HEK293T (cell line): Measurements from ENCODE around the gene BASP1.

Experiments
- CTCF ChIA-PET: fragments of 350-600 bp; formaldehyde crosslinking; extraction: SDS; loops from one replicate; lab custom pipeline; 2021; ENCODE audit warnings: antibody characterized with exemption, inconsistent platforms; lab: Yijun Ruan, JAX
- POLR2A ChIA-PET: fragments of 350-600 bp; formaldehyde crosslinking; extraction: SDS; loops from one replicate; lab custom pipeline; 2020; ENCODE audit warnings: antibody characterized with exemption, inconsistent platforms; lab: Yijun Ruan, JAX
- DNase-seq: peaks from one replicate; pipeline ENCODE4 v3.0.0; 2012; ENCODE audit warnings: mixed read lengths; ENCODE audit errors: extremely low spot score
- ARNT ChIP-seq: fragments of 450-650 bp; IDR thresholded peaks from 2 replicates; pipeline ENCODE4 v1.6.1; 2017; ENCODE audit warnings: mild to moderate bottlenecking
- BHLHE40 ChIP-seq: fragments of 450-650 bp; IDR thresholded peaks from 2 replicates; pipeline ENCODE4 v1.6.1; 2016; ENCODE audit warnings: mild to moderate bottlenecking, moderate library complexity, borderline replicate concordance
- CTBP1 ChIP-seq: fragments of 450-650 bp; IDR thresholded peaks from 2 replicates; pipeline ENCODE4 v1.6.1; 2016; ENCODE audit warnings: borderline replicate concordance
- ELF4 ChIP-seq: fragments of 450-650 bp; IDR thresholded peaks from 2 replicates; pipeline ENCODE4 v1.6.1; 2017; ENCODE audit warnings: antibody characterized with exemption
- FOXA1 ChIP-seq: fragments of 450-650 bp; IDR thresholded peaks from 2 replicates; pipeline ENCODE4 v1.6.1; 2016; ENCODE audit warnings: mild to moderate bottlenecking
- FOXK2 ChIP-seq: fragments of 450-650 bp; IDR thresholded peaks from 2 replicates; pipeline ENCODE4 v1.6.1; 2016; ENCODE audit warnings: mild to moderate bottlenecking
- FOXM1 ChIP-seq: fragments of 450-650 bp; IDR thresholded peaks from 2 replicates; pipeline ENCODE4 v1.6.1; 2017; ENCODE audit warnings: mild to moderate bottlenecking, borderline replicate concordance
- HDGF ChIP-seq: fragments of 450-650 bp; IDR thresholded peaks from 2 replicates; pipeline ENCODE4 v1.6.1; 2017; ENCODE audit warnings: antibody characterized with exemption, borderline replicate concordance
- L3MBTL2 ChIP-seq: fragments of 450-650 bp; conservative IDR thresholded peaks from 2 replicates; pipeline ENCODE4 v1.6.1; 2016; ENCODE audit warnings: mild to moderate bottlenecking
- LEF1 ChIP-seq: fragments of 450-650 bp; IDR thresholded peaks from 2 replicates; pipeline ENCODE4 v1.6.1; 2017; ENCODE audit warnings: mild to moderate bottlenecking, borderline replicate concordance
- NFRKB ChIP-seq: fragments of 450-650 bp; IDR thresholded peaks from 2 replicates; pipeline ENCODE4 v1.6.1; 2016; ENCODE audit warnings: mild to moderate bottlenecking, moderate library complexity
- SP1 ChIP-seq: fragments of 450-650 bp; IDR thresholded peaks from 2 replicates; pipeline ENCODE4 v1.6.1; 2017
- SUZ12 ChIP-seq: fragments of 450-650 bp; IDR thresholded peaks from 2 replicates; pipeline ENCODE4 v1.6.1; 2016; ENCODE audit warnings: mild to moderate bottlenecking
- TARDBP ChIP-seq: fragments of 450-650 bp; IDR thresholded peaks from 2 replicates; pipeline ENCODE4 v1.6.1; 2016
- ZNF384 ChIP-seq: fragments of 450-650 bp; IDR thresholded peaks from 2 replicates; pipeline ENCODE4 v1.6.1; 2016
- TF ChIP-seq, protein P1 (sequence below): fragments of 450-650 bp; IDR thresholded peaks from 2 replicates; pipeline ENCODE4 v1.6.1; 2016

Gene BASP1

DNA sequence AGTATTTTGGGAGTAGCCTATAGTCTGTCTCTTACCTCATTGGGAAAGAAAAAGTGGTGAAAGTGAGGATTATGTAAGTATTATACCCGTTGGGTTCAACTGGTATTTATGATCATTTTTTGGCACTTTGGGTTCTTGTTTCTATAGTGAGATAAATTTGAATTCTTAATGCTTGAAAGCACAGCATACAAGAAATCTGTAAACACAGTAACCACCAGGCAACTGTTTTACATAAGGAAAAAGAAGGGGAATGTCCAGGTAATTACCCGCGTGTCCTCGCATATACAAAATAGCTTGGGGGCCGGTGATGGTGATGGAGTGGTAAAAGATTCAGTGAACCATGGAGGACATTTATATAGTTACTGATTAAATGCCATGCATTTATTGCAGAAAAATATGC, 60.5 kb downstream of the BASP1 start:
- ChIA-PET POLR2A (no interaction called here), CTCF (no interaction called here)
- DNase-seq, result no peak

DNA sequence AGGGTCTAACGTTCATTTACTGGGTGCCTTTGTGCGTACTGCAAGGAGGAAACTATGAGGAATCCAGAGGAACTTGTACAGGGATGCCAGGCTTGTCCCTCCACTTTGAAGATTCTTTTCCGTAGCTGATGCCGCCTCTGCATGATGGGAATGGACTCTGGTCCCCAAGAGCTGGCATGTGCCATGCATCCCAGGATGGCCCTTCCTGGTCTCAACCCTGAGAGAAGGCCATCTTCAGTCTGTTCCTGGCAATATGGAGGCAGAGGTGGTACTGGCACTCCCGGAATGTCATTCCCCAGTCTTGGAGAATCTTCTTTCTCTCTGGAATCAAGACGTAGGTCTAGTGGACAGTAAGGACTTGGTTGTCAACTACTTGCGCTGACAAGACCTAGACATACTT, 61.5 kb downstream of the BASP1 start:
- TF ChIP-seq BHLHE40 (no peak), TARDBP (no peak), NFRKB (no peak), SUZ12 (no peak), FOXK2 (no peak), FOXM1 (no peak), ARNT (no peak), HDGF (no peak), FOXA1 (no peak), SP1 (no peak), CTBP1 (no peak), ZNF384 (no peak), L3MBTL2 (no peak)
- TF ChIP-seq, protein P1, sequence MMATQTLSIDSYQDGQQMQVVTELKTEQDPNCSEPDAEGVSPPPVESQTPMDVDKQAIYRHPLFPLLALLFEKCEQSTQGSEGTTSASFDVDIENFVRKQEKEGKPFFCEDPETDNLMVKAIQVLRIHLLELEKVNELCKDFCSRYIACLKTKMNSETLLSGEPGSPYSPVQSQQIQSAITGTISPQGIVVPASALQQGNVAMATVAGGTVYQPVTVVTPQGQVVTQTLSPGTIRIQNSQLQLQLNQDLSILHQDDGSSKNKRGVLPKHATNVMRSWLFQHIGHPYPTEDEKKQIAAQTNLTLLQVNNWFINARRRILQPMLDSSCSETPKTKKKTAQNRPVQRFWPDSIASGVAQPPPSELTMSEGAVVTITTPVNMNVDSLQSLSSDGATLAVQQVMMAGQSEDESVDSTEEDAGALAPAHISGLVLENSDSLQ, result no peak
- no peak for DNase-seq
- CTCF ChIA-PET, result interaction anchor here (1.1 kb wide), 1 partner anchor 10 kb away, joined by 3 read pairs; no protein-coding TSS in a partner anchor
- POLR2A ChIA-PET, result no interaction called here

More for the DNA sequence above, 60.5 kb downstream of the BASP1 start:
- TF ChIP-seq BHLHE40, result no peak
- no peak for TF ChIP-seq ELF4
- no peak for TF ChIP-seq ZNF384
- TF ChIP-seq CTBP1, result no peak
- no peak for TF ChIP-seq FOXM1
- no peak for TF ChIP-seq LEF1
- TF ChIP-seq L3MBTL2, result no peak
- TF ChIP-seq ARNT, result no peak
- TF ChIP-seq SUZ12, result no peak

DNA sequence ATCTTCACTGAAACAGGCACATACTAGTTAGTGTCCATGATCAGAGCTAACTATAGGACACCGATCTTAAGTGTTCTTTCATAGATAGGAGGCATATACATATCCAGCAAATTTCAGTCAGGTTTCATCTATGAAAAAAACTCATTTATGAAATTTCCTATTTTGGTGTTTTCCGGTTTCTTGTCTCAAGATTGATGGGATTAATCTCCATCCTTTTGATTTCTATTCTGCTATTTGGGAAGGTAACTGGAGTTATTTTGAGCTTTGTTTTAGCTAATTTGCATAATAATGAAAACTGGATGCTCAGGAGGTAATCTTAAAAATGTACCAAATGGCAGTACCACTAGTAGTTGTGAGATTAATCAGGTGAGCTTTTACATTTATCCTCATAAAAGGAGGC, 62.1 kb downstream of the BASP1 start:
- ChIA-PET CTCF (interaction anchor here (1.1 kb wide), 1 partner anchor 11 kb away, joined by 3 read pairs; no protein-coding TSS in a partner anchor), POLR2A (no interaction called here)
- DNase-seq, result no peak
- TF ChIP-seq ELF4, result no peak
- TF ChIP-seq TARDBP, result no peak
- TF ChIP-seq FOXK2, result no peak
- TF ChIP-seq NFRKB, result no peak
- no peak for TF ChIP-seq ZNF384
- TF ChIP-seq SUZ12, result no peak
- no peak for TF ChIP-seq LEF1
- TF ChIP-seq, protein P1, result no peak
- TF ChIP-seq L3MBTL2, result no peak
- no peak for TF ChIP-seq ARNT
- TF ChIP-seq HDGF, result no peak
- TF ChIP-seq SP1, result no peak

DNA sequence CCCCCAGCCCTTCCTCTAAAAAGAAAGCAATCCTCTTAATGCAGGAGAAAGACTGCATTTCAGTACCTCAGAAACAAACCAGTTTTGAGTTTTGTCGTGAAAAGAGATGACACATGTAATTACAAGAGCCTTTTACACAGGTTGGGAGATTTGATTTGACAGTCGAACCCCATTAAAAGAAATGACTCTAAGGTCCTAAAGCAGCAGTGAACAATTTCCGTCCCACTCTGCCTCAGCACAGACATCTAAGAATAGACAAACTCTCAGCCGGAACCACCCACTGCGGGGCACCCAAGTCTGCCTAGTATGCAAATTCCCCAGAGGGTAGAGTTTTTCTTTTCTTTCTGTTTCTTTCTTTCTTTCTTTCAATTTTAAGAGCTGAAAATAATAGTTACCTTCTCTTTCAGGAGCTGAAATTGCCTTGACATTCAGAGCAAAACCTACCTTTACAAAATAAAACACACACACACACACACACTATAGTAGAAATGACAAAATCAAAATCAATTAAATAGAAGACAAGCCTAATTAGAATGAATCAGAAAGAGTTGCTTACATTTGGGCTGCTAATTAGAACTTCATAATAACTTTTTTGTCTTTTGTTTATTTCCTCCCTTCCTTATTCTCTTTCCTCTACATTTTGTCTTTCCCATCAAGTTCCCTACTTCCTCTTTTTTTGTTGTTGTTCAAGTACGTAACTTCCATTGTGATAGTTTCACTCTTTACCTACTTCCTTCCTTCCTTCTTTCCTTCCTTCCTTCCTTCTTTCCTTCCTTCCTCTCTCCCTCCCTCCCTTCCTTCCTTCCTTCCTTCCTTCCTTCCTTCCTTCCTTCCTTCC, 65.1 kb downstream of the BASP1 start:
- POLR2A ChIA-PET, result no interaction called here
- no peak for DNase-seq
- no peak for TF ChIP-seq L3MBTL2
- CTCF ChIA-PET, result interaction anchor here (0.7 kb wide), 1 partner anchor 8 kb away, joined by 5 read pairs; no protein-coding TSS in a partner anchor

DNA sequence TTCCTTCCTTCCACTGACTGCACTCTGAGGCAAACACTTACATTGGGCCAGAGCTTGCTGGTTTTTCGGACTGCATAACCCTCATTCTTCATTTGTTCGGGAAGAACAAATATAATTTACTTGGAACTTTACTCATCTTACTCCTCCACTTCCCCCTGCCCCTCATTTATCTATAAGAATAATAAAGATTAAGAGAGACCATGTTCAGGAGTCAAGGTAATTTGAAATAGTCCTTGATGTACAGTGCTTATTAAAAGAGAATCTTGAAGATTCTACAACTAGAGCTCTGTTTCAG, 65.6 kb downstream of the BASP1 start:
- no peak for TF ChIP-seq LEF1
- TF ChIP-seq TARDBP, result no peak
- TF ChIP-seq ARNT, result no peak
- TF ChIP-seq FOXK2, result no peak
- no peak for TF ChIP-seq HDGF
- POLR2A ChIA-PET, result no interaction called here

DNA sequence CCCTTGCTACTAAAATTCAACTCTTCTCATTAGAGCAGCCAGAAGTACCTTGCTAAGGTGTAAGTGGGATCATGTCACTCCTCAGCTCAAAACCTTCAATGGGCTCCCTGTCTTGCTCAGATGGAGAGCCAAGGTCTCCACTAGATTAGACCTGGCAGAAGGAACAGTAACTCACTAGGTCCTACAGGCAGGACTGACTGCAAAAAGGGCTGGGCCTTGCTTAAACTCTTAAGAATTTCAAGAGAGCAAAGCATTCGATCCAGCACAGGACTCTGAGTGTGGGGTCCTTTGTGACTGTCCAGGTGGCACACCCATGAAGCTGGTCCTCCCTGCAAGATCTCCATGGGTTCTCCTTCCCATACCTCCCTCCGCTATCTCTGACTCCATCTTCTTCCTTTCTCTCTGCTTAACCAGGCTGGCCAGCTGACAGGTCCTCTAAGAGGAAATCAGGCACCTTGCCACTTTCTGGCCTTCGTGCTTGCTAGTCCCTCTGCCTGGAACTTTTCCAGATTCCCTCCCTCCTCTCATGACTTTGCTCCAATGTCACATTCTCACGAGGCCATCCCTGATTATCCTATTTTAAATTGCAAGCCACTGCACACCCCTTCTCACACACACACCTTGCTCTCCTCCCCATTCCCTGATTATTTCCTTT, 70.2 kb downstream of the BASP1 start:
- ChIA-PET CTCF (no interaction called here), POLR2A (no interaction called here)
- DNase-seq, result no peak
- TF ChIP-seq SP1 (no peak), FOXM1 (no peak), HDGF (no peak), BHLHE40 (no peak), NFRKB (no peak), FOXA1 (no peak), FOXK2 (no peak), CTBP1 (no peak), ARNT (no peak), SUZ12 (no peak)
- TF ChIP-seq, protein P1, result no peak

More for the DNA sequence above, 65.6 kb downstream of the BASP1 start:
- no peak for DNase-seq
- CTCF ChIA-PET, result interaction anchor here (0.7 kb wide), 1 partner anchor 9 kb away, joined by 5 read pairs; no protein-coding TSS in a partner anchor
